ENCODE results near the gene MAGEA11.
"Not testable (repeated sequence)": the region's sequence is repeated elsewhere in the genome, so short reads cannot be mapped to it uniquely, and the experiment has no call there.

The MAGEA11 gene

GRCh38 chrX:149718757-149719156 is 6.9 kb downstream of the MAGEA11 start:
- DNase-seq (ENCODE audit: low read depth), result no peak

GRCh38 chrX:149720021-149720689 is 8.3 kb downstream of the MAGEA11 start:
- DNase-seq (ENCODE audit: low read depth), result no peak

- DNase-seq (ENCODE audit: low read depth), result not testable (repeated sequence)
Measured at GRCh38 chrX:149721241-149721640, 9.4 kb downstream of the MAGEA11 start.

- no peak for DNase-seq (ENCODE audit: low read depth)
Measured at GRCh38 chrX:149721778-149722177, 9.9 kb downstream of the MAGEA11 start.

GRCh38 chrX:149723583-149724118 is 11.8 kb downstream of the MAGEA11 start:
- not testable (repeated sequence) for DNase-seq (ENCODE audit: low read depth)

GRCh38 chrX:149727308-149727707 is 15.4 kb downstream of the MAGEA11 start:
- DNase-seq (ENCODE audit: low read depth), result not testable (repeated sequence)

- DNase-seq (ENCODE audit: low read depth), result not testable (repeated sequence)
Measured at GRCh38 chrX:149742269-149742668, 30.4 kb downstream of the MAGEA11 start.

GRCh38 chrX:149746390-149747007 is 34.6 kb downstream of the MAGEA11 start:
- not testable (repeated sequence) for DNase-seq (ENCODE audit: low read depth)

- DNase-seq (ENCODE audit: low read depth), result no peak
Measured at GRCh38 chrX:149757206-149758067, 45.6 kb downstream of the MAGEA11 start.

GRCh38 chrX:149758068-149758714 is 46.3 kb downstream of the MAGEA11 start:
- DNase-seq (ENCODE audit: low read depth), result no peak

GRCh38 chrX:149758715-149759078 is 46.8 kb downstream of the MAGEA11 start:
- DNase-seq (ENCODE audit: low read depth), result not testable (repeated sequence)

GRCh38 chrX:149759824-149760223 is 48.0 kb downstream of the MAGEA11 start:
- DNase-seq (ENCODE audit: low read depth), result no peak

GRCh38 chrX:149760965-149761364 is 49.1 kb downstream of the MAGEA11 start:
- no peak for DNase-seq (ENCODE audit: low read depth)

- not testable (repeated sequence) for DNase-seq (ENCODE audit: low read depth)
Measured at GRCh38 chrX:149761858-149762674, 50.2 kb downstream of the MAGEA11 start.

GRCh38 chrX:149762696-149763614 is 51.1 kb downstream of the MAGEA11 start:
- no peak for DNase-seq (ENCODE audit: low read depth)

Data from stimulated activated CD8-positive, alpha-beta memory T cell treated with anti-CD3 and anti-CD28 coated beads, Interleukin-12 subunit alpha, Interleukin-12 subunit beta, amount 100 ng/mL, for 1 hour (primary cell).